HEK293 (cell line): ENCODE results near the gene MATN4.

Source experiments
- GLI2 ChIP-seq: fragments of 450-650 bp; formaldehyde crosslinking; IDR thresholded peaks from 2 replicates; pipeline ENCODE4; 2017; ENCODE audit warnings: missing biosample characterization, missing genetic modification characterization, low read depth, borderline replicate concordance
- HOXA7 ChIP-seq: sonication (generic); formaldehyde crosslinking; IDR thresholded peaks from 2 replicates; pipeline ENCODE4 v1.8.1; 2022; ENCODE audit warnings: missing genetic modification reagents, borderline replicate concordance
- PRDM2 ChIP-seq: fragments of 450-650 bp; formaldehyde crosslinking; IDR thresholded peaks from 2 replicates; pipeline ENCODE4 v1.5.1; 2016; ENCODE audit warnings: missing biosample characterization, missing genetic modification characterization, borderline replicate concordance
- RBAK ChIP-seq: fragments of 450-650 bp; formaldehyde crosslinking; IDR thresholded peaks from 2 replicates; pipeline ENCODE4 v1.5.1; 2016; ENCODE audit warnings: missing biosample characterization, missing genetic modification characterization
- REPIN1 ChIP-seq: fragments of 450-650 bp; formaldehyde crosslinking; IDR thresholded peaks from 2 replicates; pipeline ENCODE4 v1.5.1; 2017; ENCODE audit warnings: missing biosample characterization, missing genetic modification characterization, low read depth
- YY2 ChIP-seq: fragments of 450-650 bp; formaldehyde crosslinking; IDR thresholded peaks from 2 replicates; pipeline ENCODE4 v1.5.1; 2016; ENCODE audit warnings: missing biosample characterization, missing genetic modification characterization
- ZBTB11 ChIP-seq: fragments of 450-650 bp; formaldehyde crosslinking; conservative IDR thresholded peaks from 2 replicates; pipeline ENCODE4 v1.5.1; 2016; ENCODE audit warnings: low read depth, missing biosample characterization, missing genetic modification characterization
- ZBTB8A ChIP-seq: fragments of 450-650 bp; formaldehyde crosslinking; IDR thresholded peaks from 2 replicates; pipeline ENCODE4 v1.5.1; 2016; ENCODE audit warnings: missing biosample characterization, missing genetic modification characterization
- ZNF121 ChIP-seq: fragments of 450-650 bp; formaldehyde crosslinking; IDR thresholded peaks from 2 replicates; pipeline ENCODE4 v1.5.1; 2016; ENCODE audit warnings: missing biosample characterization, missing genetic modification characterization
- ZNF175 ChIP-seq: fragments of 450-650 bp; formaldehyde crosslinking; IDR thresholded peaks from 2 replicates; pipeline ENCODE4 v1.5.1; 2016; ENCODE audit warnings: missing biosample characterization, missing genetic modification characterization
- ZNF23 ChIP-seq: fragments of 450-650 bp; formaldehyde crosslinking; IDR thresholded peaks from 2 replicates; pipeline ENCODE4 v1.5.1; 2016; ENCODE audit warnings: missing biosample characterization, missing genetic modification characterization, borderline replicate concordance
- ZNF302 ChIP-seq: fragments of 450-650 bp; formaldehyde crosslinking; IDR thresholded peaks from 2 replicates; pipeline ENCODE4 v1.5.1; 2016; ENCODE audit warnings: missing biosample characterization, missing genetic modification characterization, low read depth
- ZNF548 ChIP-seq: fragments of 450-650 bp; formaldehyde crosslinking; IDR thresholded peaks from 2 replicates; pipeline ENCODE4 v1.5.1; 2016; ENCODE audit warnings: missing biosample characterization, missing genetic modification characterization
- ZNF561 ChIP-seq: fragments of 450-650 bp; IDR thresholded peaks from 2 replicates; pipeline ENCODE4 v1.5.1; 2018; ENCODE audit warnings: missing biosample characterization, missing genetic modification characterization, borderline replicate concordance
- ZNF621 ChIP-seq: fragments of 450-650 bp; formaldehyde crosslinking; IDR thresholded peaks from 2 replicates; pipeline ENCODE4 v1.5.1; 2017; ENCODE audit warnings: missing biosample characterization, missing genetic modification characterization
- ZNF626 ChIP-seq: fragments of 450-650 bp; sonication (Bioruptor Pico); formaldehyde crosslinking; IDR thresholded peaks from 2 replicates; pipeline ENCODE4 v1.5.1; 2018; ENCODE audit warnings: missing biosample characterization, missing genetic modification characterization, inconsistent platforms
- ZNF654 ChIP-seq: fragments of 450-650 bp; formaldehyde crosslinking; IDR thresholded peaks from 2 replicates; pipeline ENCODE4 v1.5.1; 2016; ENCODE audit warnings: low read depth, missing biosample characterization, missing genetic modification characterization
- ZNF76 ChIP-seq: fragments of 450-650 bp; formaldehyde crosslinking; IDR thresholded peaks from 2 replicates; pipeline ENCODE4; 2016; ENCODE audit warnings: low read depth, missing biosample characterization, missing genetic modification characterization, borderline replicate concordance
- ZNF777 ChIP-seq: fragments of 450-650 bp; formaldehyde crosslinking; IDR thresholded peaks from 2 replicates; pipeline ENCODE4 v1.5.1; 2017; ENCODE audit warnings: missing biosample characterization, missing genetic modification characterization, borderline replicate concordance
- ZNF791 ChIP-seq: fragments of 450-650 bp; formaldehyde crosslinking; IDR thresholded peaks from 2 replicates; pipeline ENCODE4 v1.5.1; 2016; ENCODE audit warnings: missing biosample characterization, missing genetic modification characterization
- TF ChIP-seq, protein P1 (sequence below): fragments of 450-650 bp; formaldehyde crosslinking; IDR thresholded peaks from 2 replicates; pipeline ENCODE4 v1.5.1; 2016; ENCODE audit warnings: missing biosample characterization, missing genetic modification characterization
- TF ChIP-seq, protein P2 (sequence below): fragments of 450-650 bp; formaldehyde crosslinking; IDR thresholded peaks from 2 replicates; pipeline ENCODE4 v1.5.1; 2016; ENCODE audit warnings: missing biosample characterization, missing genetic modification characterization
- TF ChIP-seq, protein P3 (sequence below): fragments of 450-650 bp; IDR thresholded peaks from 2 replicates; pipeline ENCODE4 v1.5.1; 2018; ENCODE audit warnings: missing biosample characterization, mild to moderate bottlenecking, missing genetic modification characterization

Gene MATN4

GRCh38 chr20:45341939-45342854 is 34.1 kb upstream of the MATN4 start (continued):
- TF ChIP-seq RBAK (tag by site-specific recombination) = no peak
- no peak for TF ChIP-seq ZNF302 (tag by site-specific recombination)
- TF ChIP-seq ZNF23 (tag by site-specific recombination) = no peak
- no peak for TF ChIP-seq ZNF621 (tag by site-specific recombination)
- TF ChIP-seq YY2 = no peak
- no peak for TF ChIP-seq ZBTB11 (tag by site-specific recombination)
- TF ChIP-seq, protein P1, sequence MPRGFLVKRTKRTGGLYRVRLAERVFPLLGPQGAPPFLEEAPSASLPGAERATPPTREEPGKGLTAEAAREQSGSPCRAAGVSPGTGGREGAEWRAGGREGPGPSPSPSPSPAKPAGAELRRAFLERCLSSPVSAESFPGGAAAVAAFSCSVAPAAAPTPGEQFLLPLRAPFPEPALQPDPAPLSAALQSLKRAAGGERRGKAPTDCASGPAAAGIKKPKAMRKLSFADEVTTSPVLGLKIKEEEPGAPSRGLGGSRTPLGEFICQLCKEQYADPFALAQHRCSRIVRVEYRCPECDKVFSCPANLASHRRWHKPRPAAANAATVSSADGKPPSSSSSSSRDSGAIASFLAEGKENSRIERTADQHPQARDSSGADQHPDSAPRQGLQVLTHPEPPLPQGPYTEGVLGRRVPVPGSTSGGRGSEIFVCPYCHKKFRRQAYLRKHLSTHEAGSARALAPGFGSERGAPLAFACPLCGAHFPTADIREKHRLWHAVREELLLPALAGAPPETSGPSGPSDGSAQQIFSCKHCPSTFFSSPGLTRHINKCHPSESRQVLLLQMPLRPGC (tag by site-specific recombination) = no peak
- TF ChIP-seq ZNF654 (tag by site-specific recombination) = no peak
- TF ChIP-seq HOXA7 (CRISPR knock-in tag) = no peak
- no peak for TF ChIP-seq PRDM2 (tag by site-specific recombination)
- no peak for TF ChIP-seq ZNF121 (tag by site-specific recombination)
- TF ChIP-seq ZNF76 (tag by site-specific recombination) = peak; percentile 71; the same call in 1 of the 2 replicates
- no peak for TF ChIP-seq ZNF175 (tag by site-specific recombination)
- TF ChIP-seq GLI2 (tag by site-specific recombination) = no peak
- no peak for TF ChIP-seq ZNF548 (tag by site-specific recombination)
- no peak for TF ChIP-seq ZNF561 (tag by site-specific recombination)
- TF ChIP-seq ZNF791 (tag by site-specific recombination) = no peak
- no peak for TF ChIP-seq REPIN1 (tag by site-specific recombination)
- TF ChIP-seq, protein P2, sequence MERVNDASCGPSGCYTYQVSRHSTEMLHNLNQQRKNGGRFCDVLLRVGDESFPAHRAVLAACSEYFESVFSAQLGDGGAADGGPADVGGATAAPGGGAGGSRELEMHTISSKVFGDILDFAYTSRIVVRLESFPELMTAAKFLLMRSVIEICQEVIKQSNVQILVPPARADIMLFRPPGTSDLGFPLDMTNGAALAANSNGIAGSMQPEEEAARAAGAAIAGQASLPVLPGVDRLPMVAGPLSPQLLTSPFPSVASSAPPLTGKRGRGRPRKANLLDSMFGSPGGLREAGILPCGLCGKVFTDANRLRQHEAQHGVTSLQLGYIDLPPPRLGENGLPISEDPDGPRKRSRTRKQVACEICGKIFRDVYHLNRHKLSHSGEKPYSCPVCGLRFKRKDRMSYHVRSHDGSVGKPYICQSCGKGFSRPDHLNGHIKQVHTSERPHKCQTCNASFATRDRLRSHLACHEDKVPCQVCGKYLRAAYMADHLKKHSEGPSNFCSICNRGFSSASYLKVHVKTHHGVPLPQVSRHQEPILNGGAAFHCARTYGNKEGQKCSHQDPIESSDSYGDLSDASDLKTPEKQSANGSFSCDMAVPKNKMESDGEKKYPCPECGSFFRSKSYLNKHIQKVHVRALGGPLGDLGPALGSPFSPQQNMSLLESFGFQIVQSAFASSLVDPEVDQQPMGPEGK (tag by site-specific recombination) = peak; percentile 67; the same call in 1 of the 2 replicates
- no peak for TF ChIP-seq ZNF777 (tag by site-specific recombination)
- TF ChIP-seq ZBTB8A (tag by site-specific recombination) = peak; percentile 23
- TF ChIP-seq ZNF626 (tag by site-specific recombination) = no peak
- TF ChIP-seq, protein P3, sequence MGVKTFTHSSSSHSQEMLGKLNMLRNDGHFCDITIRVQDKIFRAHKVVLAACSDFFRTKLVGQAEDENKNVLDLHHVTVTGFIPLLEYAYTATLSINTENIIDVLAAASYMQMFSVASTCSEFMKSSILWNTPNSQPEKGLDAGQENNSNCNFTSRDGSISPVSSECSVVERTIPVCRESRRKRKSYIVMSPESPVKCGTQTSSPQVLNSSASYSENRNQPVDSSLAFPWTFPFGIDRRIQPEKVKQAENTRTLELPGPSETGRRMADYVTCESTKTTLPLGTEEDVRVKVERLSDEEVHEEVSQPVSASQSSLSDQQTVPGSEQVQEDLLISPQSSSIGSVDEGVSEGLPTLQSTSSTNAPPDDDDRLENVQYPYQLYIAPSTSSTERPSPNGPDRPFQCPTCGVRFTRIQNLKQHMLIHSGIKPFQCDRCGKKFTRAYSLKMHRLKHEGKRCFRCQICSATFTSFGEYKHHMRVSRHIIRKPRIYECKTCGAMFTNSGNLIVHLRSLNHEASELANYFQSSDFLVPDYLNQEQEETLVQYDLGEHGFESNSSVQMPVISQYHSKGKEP (tag by site-specific recombination) = no peak
